ENCODE results near the gene GOSR1. TPM values are rescaled to one million over a fixed set of nuclear protein-coding genes. Genes with fewer than 3 reads are reported as not detected.
"Not testable (repeated sequence)": the region's sequence is repeated elsewhere in the genome, so short reads cannot be mapped to it uniquely, and the experiment has no call there.

The GOSR1 gene
- polyA plus RNA-seq, 3 donors: 45.7 to 53.1 (median 50.8) TPM

DNA sequence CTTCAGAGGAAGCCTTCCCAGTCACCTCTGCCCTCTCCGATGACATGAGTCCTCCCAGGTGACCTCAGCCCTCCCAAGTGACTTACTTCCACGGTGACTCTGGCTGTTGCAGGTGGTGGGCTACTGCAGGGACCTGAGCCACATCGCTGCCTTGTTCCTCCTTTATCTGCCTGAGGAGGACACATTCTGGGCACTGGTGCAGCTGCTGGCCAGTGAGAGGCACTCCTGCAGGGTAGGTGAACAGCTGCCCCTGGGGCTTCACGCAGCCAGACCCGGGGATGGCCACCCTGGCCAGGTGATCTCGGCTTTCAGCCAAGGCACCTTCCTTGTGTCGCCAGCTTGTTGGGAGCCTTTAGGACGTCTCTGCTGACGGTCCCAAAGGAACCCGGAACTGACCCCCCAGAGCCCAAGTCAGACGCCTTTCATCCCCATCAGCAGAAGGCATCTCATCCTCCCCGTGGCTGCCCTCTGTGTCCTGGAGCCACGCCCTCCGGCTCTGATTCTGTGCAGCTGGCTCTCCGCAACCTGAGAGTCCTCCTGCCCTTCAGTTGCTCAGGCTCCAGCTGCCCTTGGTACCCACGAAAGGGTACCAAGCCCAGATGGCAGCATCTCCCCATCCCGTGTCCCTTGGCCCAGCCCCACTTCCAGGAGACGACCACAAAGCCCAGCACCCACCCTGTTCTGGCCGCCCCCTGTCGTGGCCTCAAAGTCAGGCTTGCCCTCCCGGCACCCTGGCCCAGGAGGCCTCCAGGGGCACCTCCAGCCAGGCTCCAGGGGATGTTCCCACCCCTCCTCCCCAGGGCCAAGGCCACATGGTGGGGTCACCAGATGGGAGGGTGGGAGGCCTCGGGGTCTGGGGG is 81.7 kb downstream of the GOSR1 start:
- no peak for DNase-seq

DNA sequence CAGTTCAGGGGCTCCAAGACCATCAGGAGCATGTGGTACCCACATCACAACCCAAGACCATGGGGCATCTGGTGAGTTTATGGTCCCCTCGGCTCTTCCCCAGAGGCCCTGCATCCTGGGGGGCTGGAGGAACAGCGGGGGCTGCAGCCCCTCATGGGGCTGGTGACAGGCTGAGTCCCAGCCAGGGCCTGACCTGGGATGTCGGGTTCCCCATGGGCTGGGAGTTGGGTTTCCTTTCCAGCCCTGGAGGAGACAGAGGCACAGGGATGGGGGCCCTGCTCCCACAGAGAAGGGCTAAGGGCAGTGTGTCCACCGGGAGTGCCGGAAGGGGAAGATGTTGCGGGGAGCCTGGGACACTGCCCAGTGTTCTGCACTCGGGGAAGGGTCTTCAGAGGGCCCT is 82.4 kb downstream of the GOSR1 start:
- DNase-seq: no peak

DNA sequence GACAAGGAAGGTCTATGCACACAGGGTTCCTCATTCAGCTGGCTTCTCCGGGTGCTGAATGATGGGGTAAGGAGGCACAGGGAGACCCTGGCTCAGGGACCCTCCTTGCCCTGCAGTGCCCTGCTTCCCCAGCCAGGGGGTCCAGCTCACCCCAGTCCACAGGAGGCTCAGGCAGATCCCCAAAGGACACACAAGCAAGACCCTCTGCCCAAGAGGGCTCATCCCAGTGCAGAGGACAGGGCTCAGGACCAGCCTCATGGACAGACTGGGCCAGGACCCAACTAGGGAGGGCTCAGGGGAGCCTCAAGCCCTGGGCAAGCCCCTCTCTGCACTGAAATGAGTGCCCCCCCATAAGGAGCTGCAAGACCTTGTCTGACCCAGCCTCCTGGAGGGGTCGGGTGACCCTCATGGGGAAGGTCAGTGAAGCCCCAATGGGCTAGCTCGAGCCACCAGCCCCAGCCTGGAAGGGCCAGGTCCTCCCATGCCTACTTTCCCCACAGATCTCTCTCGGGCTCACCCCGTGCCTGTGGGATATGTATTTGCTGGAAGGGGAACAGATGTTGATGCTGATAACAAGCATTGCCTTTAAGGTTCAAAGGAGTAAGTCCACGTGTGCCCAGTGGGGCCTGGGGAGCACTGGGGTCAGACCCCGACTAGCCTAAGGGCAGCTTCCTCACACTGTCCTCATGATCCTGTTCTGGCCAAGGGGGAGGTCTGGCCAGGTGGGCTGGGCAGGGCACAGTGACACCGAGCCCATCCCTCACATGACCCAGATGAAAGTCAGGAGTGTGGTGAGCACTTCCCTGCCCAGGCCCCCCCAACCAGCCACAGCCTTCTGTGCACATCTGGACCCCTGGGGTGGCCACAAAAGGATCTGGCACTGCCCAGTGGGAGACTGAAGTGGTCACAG is 83.2 kb downstream of the GOSR1 start:
- DNase-seq: not testable (repeated sequence)

DNA sequence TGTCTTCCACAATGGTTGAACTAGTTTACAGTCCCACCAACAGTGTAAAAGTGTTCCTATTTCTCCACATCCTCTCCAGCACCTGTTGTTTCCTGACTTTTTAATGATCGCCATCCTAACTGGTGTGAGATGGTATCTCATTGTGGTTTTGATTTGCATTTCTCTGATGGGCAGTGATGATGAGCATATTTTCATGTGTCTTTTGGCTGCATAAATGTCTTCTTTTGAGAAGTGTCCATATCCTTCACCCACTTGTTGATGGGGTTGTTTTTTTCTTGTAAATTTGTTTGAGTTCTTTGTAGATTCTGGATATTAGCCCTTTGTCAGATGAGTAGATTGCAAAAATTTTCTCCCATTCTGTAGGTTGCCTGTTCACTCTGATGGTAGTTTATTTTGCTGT is 84.6 kb downstream of the GOSR1 start:
- DNase-seq: not testable (repeated sequence)

DNA sequence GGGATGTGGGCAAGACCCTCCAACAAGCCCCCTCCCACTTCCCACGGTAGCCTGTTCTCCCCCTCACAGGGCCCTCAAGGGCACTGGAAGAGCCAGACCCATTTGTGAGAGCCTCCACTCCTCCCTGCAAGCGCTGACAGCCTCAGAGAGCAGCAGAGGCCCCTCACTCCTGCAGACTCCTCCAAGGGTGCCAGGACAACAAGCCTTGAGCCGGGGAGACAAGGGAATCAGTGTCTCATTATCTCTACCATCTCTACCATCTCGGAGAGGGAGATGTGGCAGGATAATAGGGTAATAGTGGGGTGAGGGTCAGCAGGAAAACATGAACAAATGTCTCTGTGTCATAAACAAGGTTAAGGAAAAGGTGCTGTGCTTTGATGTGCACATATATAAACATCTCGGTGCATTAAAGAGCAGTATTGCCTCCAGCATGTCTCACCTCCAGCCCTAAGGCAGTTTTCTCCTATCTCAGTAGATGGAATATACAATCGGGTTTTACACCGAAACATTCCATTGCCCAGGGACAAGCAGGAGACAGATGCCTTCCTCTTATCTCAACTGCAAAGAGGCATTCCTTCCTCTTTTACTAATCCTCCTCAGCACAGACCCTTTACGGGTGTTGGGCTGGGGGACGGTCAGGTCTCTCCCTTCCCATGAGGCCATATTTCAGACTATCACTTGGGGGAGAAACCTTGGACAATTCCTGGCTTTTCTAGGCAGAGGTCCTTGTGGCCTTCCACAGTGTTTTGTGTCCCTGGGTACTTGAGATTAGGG is 86.1 kb downstream of the GOSR1 start:
- DNase-seq: not testable (repeated sequence)

DNA sequence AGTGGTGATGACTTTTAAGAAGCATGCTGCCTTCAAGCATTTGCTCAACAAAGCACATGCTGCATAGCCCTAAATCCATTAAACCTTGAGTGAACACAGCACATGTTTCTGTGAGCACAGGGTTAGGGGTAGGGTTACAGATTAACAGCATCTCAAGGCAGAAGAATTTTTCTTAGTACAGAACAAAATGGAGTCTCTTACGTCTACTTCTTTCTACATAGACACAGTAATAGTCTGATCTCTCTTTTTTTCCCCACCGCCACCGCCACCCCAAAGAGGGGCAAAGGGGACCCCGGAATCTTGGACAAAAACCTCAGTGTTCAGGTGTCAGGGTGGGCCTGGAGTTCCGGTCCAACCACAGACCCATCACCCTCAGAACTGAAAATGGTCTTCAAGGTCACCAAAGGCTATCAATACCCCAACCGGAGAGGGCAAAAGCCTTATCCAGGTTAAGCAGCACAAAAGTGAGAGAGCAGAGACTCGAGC is 86.7 kb downstream of the GOSR1 start:
- not testable (repeated sequence) for DNase-seq

DNA sequence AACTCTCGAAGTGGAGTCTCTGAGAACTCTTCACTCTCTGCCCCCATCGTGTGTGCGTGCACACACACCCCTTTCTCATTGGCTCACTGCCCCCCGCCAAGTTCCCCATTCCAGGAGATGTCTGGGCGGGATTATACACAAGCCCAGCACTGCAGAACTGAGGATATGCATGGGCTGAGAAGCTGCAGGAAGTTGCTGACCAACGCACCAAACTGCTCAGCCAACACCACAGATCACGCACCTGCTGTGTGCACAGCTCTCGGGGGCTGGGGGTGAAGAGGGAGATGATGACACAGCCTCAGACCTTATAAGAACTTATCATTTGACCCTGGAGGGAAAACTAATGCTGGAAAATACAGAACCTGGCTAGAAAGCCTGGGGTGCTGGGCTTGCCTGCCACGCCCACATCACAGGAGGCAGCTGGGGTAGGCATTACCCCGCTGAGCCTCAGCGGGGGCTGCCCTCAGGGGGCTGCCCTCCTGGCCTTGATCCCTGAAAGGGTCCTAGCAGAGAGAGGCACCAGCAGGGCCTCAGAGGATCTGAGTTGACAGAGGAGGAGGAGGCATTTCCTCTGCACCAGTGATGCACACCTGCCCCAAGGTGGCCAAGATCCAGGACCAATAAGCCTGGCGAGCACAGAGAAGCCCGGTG is 87.3 kb downstream of the GOSR1 start:
- not testable (repeated sequence) for DNase-seq

DNA sequence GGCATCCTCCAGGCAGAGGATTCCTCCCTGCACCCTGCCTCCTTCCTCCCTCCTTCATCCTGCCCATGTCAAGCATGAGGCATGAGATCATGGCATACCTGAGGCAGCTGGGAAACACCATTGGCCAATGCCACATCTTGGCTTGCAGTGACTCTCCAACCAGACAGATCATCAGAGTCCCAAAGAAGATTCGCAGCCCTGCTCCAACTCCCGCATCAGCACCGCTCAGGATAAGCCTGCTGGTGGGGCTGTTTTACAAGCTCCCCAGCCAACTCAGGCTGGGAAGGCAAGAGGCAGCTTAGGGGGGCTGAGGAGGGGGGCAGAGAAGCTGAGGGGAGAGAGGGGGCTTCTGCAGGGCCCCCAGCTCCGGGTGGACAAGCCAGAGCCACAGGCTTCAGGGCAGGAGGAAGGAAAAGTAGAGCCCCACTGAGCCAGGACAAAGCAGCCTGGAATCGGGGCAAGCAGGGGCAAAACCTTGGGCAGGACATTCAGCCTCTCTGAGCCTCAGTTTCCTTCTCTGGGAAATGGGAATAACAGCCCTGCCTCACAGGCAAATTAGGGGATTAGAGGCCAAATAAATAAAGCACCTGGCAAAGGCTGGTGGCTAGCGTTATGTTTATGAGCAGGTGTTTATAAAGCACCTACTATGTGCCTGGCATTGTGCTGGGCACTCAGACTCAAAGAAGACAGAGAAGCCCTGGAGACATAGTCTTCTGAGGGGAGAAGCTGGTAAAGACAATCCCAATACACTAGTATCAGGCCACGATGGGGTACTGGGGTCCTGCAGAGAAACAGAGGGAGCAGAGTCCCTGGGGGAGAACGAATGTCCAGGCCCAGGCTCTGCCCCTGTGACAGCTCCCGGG is 88.1 kb downstream of the GOSR1 start:
- DNase-seq: no peak

DNA sequence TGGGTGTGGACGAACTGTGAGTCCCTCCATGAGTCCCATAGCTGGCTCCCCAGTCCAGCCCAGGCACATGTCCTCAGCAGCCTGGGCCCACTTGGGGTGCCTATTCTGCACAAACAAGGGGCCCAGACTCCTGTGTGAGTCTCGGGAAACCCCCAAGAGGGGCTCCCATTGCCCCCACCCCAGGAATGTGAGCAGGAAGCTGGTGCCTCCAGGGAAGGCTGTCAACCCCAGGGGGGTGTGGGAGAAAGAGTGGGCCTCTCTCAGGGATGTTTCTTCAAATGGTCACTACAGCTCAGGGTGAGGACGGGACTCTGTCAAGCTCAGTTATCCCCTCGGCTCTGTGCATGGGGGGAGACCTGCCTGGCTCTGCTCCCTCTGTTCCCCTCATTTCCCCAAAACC is 88.9 kb downstream of the GOSR1 start:
- DNase-seq: not testable (repeated sequence)

DNA sequence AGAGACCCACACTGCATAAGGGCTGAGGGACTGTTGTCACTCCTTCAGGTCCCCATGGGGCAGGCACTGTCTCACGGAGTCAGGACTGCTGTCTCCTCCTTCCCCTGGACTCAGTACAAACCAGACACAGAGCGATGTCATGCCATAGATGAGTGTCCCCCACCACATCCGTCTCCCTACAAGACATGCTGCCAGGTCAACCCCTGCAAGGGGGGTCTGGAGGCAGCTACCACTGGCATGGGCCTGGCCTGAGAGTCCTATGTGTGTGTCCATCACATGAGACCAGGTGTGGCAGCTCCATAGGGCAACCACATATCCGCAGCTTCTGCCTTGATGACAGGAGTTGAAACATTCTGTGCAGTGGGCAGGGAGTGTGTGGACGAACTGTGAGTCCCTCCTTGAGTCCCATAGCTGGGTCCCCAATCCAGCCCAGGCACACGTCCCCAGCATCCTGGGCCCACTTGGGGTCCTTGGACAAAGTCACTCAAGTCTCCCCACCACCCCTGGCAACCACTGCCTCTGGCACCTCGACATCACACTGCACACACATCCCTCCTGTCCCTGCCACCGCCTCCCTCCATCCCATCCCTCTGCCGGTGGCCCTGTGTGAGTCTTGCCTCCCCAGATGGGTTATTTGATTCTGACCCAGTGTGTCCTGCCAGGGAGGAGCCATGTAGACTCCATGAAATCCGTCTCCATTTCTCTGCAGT is 89.5 kb downstream of the GOSR1 start:
- not testable (repeated sequence) for DNase-seq

DNA sequence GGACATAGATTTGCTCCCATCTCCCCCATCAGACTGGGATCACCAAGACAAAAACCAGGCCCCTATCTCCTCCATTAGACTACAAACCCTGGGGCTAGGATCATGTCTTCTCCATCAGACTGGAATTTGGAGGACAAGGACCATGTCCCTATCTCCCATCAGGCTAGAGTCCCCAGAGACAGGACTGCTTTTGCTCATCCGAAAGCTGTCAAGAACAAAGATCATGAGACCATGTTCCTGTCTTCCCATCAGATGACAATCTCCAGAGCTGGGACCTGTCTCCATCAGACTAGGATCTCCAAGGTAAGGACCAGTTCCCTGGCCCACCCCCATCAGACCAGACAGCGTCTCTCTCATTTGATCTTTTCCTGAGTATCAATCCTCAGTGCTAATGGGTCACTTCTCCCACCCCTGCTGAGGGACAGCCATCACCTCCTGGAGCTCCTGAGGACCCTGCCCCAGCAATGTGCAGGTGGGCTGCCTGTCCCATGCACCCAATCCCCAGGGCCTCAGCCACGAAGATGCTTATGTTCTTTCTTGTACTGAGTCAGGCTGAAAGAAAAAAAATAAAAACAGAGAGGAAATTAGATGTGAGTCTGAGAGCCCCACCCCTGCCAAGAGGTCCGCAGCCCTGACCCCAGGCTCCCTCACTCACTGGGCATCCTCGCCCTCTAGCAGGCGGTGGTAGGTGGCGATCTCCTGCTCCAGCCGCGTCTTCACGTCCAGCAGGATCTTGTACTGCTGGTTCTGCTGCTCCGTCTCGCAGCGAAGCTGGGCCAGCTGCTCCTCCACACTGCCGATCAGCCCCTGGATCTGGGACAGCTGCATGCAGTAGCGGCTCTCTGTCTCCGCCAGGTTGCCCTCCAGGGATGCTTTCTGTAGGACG is 90.3 kb downstream of the GOSR1 start:
- DNase-seq: no peak

DNA sequence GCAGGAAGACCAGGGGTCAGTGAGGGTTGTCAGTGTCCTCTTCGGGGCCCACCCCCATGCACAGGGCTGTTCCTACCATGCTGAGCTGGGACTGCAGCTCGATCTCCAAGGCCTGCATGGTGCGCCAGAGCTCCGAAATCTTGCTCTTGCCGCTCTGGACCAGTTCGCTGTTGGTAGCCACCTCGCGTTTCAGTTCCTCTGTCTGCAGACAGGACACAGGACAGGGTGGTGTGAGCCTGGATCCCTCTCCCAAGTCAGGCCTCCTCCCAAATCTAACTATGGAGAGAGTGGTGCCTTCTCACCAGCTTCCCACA is 90.9 kb downstream of the GOSR1 start:
- DNase-seq: no peak

DNA sequence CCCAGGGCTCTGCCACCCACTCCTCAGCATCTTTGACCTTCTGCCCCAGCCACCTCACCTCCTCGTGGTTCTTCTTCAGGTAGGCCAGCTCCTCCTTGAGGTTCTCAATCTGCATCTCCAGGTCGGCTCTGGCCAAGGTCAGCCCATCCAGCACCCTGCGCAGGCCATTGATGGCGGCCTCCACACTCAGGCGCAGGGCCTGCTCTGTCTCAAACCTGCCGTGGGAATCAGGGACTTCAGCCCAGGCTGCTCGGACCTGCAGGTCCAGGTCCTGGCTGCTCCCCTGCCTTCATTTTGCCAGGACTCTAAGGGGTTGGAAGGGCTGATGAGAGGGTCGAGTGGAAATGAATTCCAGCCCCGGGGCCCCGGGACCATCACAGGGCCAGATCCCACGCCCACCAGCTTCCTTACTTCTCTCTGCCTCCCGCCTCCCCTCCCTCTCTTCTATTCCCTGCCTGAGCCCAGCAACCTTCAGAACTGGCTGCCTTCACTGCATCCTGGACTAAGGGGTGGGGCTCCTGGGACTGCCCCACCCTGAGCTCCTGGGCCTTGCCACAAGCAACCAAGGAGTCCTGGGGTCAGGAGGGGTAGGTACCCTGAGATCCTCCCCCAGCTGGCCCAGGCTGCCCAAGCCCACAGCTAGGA is 92.4 kb downstream of the GOSR1 start:
- DNase-seq: not testable (repeated sequence)

DNA sequence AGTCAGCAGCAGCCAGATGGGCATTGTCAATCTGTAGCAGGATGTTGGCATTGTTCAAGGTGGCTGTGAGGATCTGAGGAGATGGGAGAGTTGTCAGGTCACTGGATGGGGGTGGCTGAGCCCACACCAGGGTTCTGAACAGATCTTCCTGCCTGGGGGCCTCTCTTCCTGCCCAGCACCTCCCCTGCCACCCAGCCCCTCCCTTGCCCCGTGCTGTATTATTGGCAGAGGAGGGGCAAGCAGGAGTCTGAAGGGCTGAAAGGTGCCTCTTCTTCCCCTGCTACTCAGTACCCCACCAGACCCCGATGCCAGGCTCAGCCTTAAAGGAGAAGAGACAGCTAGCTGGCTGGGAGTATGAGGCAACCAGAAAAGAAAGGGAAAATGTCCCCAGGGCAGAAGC is 93.0 kb downstream of the GOSR1 start:
- no peak for DNase-seq

DNA sequence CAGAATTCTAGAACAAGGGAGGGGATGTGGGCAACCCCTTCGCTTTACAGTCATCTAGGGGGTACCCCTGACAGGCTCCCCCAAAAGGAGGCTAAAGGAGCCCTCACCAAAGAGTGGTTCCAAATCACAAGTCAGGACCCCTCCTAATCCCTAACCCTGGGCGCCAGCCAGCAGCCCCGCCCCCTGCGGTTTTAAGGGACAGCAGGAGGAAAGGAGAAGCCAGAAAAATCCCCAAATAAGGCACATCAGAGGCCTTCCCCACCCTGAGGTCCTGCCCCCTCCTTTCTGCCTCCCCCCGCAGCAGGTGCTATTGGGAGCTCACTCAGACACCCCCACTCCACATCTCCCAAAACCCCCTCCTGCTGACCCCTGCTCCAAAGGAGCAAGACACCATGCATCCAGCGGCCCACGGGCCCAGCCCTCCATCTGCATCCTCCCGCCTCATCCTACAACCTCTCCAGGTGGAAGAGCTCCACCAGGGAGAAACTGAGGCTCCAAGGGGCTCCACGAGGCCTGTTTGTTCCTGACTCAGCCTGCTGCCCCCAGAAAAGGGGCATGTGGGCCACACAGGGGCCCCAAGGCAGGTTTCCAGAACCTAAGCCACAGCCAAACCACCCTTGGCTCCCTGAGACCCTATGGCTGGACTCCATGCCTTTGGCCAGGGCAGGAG is 93.5 kb downstream of the GOSR1 start:
- DNase-seq: no peak

DNA sequence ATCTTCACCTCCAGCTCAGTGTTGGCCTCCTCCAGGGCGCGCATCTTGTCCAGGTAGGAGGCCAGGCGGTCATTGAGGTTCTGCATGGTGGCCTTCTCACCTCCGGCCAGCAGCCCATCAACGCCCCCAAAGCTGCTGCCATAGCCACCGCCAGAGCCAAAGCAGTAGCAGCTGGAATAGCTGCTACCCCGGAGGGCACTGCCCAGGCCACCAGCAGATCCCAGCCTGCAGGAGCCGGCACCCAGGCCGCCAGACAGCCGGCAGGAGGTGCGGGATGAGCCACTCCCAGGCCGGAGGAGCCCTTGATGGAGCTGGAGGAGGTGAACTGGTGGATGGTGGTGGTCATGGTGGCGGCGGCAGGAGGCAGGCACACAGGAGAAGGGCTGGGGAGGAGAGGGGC is 94.2 kb downstream of the GOSR1 start:
- not testable (repeated sequence) for DNase-seq

DNA sequence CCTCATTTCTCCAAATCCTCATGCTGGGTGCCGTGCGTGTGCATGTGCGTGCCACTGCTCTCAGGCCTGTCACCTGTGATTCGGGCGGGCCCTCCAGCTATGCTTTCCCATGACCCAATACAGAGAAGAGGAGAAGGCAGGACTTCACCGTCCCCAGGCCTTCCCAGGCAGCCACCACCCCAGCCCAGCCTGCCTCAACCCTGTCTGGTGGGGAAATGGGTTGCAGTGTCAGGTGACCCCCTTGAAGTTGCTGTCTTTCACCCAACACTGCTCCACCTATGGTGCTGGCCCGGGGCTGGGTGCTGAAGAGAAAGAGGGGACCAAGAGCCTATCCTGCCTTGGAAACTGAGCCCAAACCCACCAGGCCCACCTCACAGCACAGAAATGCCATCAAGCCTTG is 94.7 kb downstream of the GOSR1 start:
- DNase-seq: no peak
